K562 (cell line): ENCODE measurements around the gene RHBDD1. TPM values are rescaled to one million over a fixed set of nuclear protein-coding genes. Genes with fewer than 3 reads are reported as not detected.

Experiments
- ELF2 ChIP-seq: fragments of 250-450 bp; sonication (Bioruptor Pico); IDR thresholded peaks from 2 replicates; pipeline ENCODE4 v1.5.0; 2021; ENCODE audit warnings: mild to moderate bottlenecking
- polyA plus RNA-seq, 8 experiments: library from polyadenylated mRNA; depleted of rRNA in 4 of 8; stranded (reverse) in 5 of 8; unstranded in 3 of 8; fragments of >200 nt; fragmentation: Nextera tagmentation in 2 of 8; fragmentation: Illumina TruSeq in 1 of 8; extraction: Ambion mirVana in 2 of 8; extraction: Trizol in 1 of 8; gene quantifications; 2 replicates each; pipeline versions ENCODE4 v1.2.1 to v1.2.3, GENCODE V29; 2011 to 2014; ENCODE audit warnings: inconsistent platforms in 1 of 8, missing spikeins in 1 of 8
- total RNA-seq, 7 experiments: library from RNA; depleted of rRNA in 6 of 7; stranded (reverse); fragments of >200 nt in 6 of 7; fragmentation: Illumina TruSeq in 2 of 7; extraction: Trizol in 2 of 7; gene quantifications; 2 replicates each; pipeline versions ENCODE4 v1.2.1 to v1.2.3, GENCODE V29; 2011 to 2021; ENCODE audit warnings: low replicate concordance in 1 of 7
- TF ChIP-seq, protein P1 (sequence below): sonication (generic); formaldehyde crosslinking; IDR thresholded peaks from 2 replicates; pipeline ENCODE4 v1.8.1; 2023; ENCODE audit warnings: mild to moderate bottlenecking, missing genetic modification reagents
- TF ChIP-seq, protein P2 (sequence below): sonication (generic); formaldehyde crosslinking; IDR thresholded peaks from 2 replicates; pipeline ENCODE4 v1.8.0; 2022; ENCODE audit warnings: mild to moderate bottlenecking, missing genetic modification reagents
- TF ChIP-seq, protein P3 (sequence below): fragments of 450-650 bp; IDR thresholded peaks from 2 replicates; pipeline ENCODE4 v1.7.1; 2018; ENCODE audit warnings: mild to moderate bottlenecking, low read depth; ENCODE audit not compliant: partially characterized antibody
- TF ChIP-seq, protein P4 (sequence below): fragments of 250-450 bp; sonication (Bioruptor Pico); IDR thresholded peaks from 2 replicates; pipeline ENCODE4 v1.8.0; 2021; ENCODE audit warnings: moderate library complexity, mild to moderate bottlenecking, inconsistent platforms

Gene RHBDD1
- total and polyA plus RNA-seq, 9 of the 15 experiments (the other 6 are each of a cell fraction or from before 2014, with no cell fraction given) = 4.8 to 34.8 (median 15.6) TPM

DNA sequence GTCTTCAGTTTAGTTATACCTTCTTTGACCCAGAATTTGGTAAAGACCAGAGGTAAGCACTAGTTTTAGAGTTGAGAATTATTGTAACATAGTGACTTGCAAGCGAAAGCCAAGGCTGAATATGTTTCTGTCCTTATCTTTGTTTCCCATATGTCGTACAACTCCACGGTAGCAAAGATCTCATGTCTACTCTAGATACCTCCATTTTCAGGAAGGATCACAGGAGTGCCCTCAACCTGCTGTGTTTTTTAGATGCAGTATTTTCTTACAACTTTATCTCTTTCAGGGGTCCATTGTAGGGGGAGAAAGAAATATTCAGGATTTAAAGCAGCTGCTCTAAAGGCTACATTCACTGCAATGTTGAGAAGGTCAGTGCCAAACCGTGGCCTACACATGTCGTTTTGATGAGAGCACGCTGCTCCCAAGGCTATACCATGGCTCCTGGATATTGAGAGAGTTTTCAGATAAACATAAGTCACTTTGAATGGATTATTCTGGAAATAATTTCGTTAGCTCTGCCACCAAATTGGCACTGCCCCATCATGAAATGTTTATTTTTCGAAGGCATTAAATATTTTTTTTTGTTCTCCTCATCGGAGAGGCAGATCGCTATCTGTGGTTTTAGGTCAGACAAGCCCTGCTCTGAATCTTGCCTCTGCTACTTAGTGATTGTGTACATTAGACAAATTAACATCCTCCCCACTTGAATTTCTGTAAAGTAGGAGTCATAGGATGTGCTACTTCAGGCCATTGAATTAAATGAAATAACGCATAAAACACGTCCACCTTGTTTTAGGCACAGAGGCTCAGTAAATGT, 2.1 kb downstream of the RHBDD1 start (continued):
- TF ChIP-seq, protein P1, sequence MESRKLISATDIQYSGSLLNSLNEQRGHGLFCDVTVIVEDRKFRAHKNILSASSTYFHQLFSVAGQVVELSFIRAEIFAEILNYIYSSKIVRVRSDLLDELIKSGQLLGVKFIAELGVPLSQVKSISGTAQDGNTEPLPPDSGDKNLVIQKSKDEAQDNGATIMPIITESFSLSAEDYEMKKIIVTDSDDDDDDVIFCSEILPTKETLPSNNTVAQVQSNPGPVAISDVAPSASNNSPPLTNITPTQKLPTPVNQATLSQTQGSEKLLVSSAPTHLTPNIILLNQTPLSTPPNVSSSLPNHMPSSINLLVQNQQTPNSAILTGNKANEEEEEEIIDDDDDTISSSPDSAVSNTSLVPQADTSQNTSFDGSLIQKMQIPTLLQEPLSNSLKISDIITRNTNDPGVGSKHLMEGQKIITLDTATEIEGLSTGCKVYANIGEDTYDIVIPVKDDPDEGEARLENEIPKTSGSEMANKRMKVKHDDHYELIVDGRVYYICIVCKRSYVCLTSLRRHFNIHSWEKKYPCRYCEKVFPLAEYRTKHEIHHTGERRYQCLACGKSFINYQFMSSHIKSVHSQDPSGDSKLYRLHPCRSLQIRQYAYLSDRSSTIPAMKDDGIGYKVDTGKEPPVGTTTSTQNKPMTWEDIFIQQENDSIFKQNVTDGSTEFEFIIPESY (CRISPR knock-in tag) = no peak
- no peak for TF ChIP-seq ELF2 (CRISPR knock-in tag)
- TF ChIP-seq, protein P2, sequence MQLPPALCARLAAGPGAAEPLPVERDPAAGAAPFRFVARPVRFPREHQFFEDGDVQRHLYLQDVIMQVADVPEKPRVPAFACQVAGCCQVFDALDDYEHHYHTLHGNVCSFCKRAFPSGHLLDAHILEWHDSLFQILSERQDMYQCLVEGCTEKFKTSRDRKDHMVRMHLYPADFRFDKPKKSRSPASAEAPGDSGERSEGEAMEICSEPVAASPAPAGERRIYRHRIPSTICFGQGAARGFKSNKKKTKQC (CRISPR knock-in tag) = no peak
- TF ChIP-seq, protein P3, sequence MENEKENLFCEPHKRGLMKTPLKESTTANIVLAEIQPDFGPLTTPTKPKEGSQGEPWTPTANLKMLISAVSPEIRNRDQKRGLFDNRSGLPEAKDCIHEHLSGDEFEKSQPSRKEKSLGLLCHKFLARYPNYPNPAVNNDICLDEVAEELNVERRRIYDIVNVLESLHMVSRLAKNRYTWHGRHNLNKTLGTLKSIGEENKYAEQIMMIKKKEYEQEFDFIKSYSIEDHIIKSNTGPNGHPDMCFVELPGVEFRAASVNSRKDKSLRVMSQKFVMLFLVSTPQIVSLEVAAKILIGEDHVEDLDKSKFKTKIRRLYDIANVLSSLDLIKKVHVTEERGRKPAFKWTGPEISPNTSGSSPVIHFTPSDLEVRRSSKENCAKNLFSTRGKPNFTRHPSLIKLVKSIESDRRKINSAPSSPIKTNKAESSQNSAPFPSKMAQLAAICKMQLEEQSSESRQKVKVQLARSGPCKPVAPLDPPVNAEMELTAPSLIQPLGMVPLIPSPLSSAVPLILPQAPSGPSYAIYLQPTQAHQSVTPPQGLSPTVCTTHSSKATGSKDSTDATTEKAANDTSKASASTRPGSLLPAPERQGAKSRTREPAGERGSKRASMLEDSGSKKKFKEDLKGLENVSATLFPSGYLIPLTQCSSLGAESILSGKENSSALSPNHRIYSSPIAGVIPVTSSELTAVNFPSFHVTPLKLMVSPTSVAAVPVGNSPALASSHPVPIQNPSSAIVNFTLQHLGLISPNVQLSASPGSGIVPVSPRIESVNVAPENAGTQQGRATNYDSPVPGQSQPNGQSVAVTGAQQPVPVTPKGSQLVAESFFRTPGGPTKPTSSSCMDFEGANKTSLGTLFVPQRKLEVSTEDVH = no peak
- TF ChIP-seq, protein P4, sequence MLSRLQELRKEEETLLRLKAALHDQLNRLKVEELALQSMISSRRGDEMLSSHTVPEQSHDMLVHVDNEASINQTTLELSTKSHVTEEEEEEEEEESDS (CRISPR knock-in tag) = no peak
